Measurements from ENCODE around the gene FIGNL1.
"Not testable (repeated sequence)": the region's sequence is repeated elsewhere in the genome, so short reads cannot be mapped to it uniquely, and the experiment has no call there.

The FIGNL1 gene

DNA sequence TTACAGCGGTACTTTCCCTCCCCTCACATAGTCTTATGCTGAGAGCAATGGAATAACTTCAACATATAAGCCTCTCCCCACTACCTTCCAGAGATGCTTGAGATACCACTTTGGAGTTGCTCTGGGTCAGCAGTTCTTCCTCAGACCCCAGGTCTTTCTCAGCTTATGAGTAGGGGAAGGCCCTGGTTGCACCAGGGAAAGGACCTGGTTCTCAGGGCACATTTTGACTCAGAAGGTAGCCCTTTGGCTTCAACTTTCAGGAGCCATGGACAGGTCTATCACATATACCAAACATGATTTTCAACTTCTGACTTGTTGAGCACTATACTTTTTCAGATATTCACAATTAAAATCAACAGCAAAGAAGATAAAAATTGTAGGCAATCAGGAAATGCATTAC, 11.5 kb upstream of the FIGNL1 start:
- no peak for TF ChIP-seq ZFX (IDR thresholded peaks at IDR 0.05; ENCODE audit: borderline replicate concordance)
- TF ChIP-seq, protein P1, sequence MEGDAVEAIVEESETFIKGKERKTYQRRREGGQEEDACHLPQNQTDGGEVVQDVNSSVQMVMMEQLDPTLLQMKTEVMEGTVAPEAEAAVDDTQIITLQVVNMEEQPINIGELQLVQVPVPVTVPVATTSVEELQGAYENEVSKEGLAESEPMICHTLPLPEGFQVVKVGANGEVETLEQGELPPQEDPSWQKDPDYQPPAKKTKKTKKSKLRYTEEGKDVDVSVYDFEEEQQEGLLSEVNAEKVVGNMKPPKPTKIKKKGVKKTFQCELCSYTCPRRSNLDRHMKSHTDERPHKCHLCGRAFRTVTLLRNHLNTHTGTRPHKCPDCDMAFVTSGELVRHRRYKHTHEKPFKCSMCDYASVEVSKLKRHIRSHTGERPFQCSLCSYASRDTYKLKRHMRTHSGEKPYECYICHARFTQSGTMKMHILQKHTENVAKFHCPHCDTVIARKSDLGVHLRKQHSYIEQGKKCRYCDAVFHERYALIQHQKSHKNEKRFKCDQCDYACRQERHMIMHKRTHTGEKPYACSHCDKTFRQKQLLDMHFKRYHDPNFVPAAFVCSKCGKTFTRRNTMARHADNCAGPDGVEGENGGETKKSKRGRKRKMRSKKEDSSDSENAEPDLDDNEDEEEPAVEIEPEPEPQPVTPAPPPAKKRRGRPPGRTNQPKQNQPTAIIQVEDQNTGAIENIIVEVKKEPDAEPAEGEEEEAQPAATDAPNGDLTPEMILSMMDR (IDR thresholded peaks at IDR 0.05), result no peak
- H3K27ac ChIP-seq, result no peak overlapping the region

DNA sequence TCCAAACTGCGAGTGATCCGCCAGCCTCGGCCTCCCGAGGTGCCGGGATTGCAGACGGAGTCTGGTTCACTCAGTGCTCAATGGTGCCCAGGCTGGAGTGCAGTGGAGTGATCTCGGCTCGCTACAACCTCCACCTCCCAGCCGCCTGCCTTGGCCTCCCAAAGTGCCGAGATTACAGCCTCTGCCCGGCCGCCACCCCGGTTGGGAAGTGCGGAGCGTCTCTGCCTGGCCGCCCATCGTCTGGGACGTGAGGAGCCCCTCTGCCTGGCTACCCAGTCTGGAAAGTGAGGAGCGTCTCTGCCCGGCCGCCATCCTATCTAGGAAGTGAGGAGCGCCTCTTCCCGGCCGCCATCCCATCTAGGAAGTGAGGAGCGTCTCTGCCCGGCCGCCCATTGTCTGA, 9.0 kb upstream of the FIGNL1 start:
- not testable (repeated sequence) for H3K27ac ChIP-seq

DNA sequence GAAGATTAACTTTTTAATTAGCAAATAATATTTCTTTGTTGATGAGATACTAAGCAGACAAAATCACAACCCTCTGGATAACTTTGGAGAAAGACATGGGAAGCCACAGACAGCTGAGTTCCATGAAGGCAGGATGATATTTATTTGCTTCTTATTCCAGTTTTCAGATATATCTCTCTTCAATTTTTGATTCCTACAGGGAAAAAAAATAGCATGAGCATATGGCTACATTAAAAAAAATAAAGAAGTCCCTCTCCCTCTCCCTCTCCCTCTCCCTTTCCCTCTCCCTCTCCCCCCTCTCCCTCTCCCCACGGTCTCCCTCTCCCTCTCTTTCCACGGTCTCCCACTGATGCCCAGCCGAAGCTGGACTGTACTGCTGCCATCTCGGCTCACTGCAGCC, 8.5 kb upstream of the FIGNL1 start:
- H3K27ac ChIP-seq, result not testable (repeated sequence)

DNA sequence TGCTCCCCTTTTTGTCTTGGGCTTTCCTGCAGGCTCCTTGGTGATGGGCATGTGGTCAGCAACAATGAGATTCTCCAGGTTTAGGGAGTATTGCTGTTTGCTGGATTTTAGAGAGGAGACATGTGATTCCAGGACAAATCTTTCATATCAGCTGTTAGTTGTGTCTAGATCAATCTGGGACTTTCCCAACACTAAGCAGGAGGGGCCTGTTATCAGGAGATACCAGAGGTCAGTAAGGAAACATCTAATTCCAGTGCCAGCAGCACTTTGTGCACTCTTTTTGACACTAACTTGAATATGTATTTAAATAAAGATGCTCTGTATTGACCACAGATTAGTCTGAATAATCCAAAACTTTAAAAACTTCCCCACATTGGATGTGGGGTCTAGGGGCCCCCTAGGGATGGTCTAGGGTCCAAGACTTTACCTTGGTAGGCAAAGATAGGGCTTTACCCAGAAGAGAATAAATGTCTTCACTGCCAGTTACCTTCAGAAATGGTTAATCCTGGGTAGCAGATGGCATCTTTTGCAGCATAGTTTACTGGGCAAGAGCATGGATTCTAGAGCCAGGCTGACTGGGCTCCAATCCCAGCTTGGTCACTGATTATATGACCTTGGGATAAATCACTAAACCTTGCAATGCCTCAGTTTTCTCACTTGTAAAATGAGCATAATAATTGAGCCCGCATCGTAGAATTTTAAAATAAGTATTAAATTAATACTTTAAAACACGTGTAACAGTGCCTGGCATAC, 6.4 kb upstream of the FIGNL1 start:
- no peak overlapping the region for H3K27ac ChIP-seq
- no peak for TF ChIP-seq ZFX (IDR thresholded peaks at IDR 0.05; ENCODE audit: borderline replicate concordance)
- TF ChIP-seq, protein P1 (IDR thresholded peaks at IDR 0.05), result no peak

DNA sequence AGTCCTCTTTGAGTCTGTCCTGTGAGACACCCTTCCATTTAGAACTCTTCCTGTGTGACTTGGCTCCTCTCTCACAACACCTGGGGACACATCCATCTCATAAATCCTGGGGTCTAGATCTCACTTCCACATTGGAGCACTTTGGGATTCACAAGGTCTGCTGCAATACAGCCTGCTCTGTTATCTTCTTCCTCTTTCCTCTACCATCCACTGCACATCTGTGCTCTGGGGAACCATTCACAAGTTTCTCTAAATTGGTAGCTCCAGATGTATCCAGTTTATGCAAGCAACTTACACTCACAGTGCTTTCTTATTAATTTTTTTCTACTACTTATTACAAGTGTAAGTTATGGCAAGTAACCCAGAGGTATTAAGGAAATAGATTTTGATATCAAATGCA, 5.5 kb upstream of the FIGNL1 start:
- H3K27ac ChIP-seq, result no peak overlapping the region

DNA sequence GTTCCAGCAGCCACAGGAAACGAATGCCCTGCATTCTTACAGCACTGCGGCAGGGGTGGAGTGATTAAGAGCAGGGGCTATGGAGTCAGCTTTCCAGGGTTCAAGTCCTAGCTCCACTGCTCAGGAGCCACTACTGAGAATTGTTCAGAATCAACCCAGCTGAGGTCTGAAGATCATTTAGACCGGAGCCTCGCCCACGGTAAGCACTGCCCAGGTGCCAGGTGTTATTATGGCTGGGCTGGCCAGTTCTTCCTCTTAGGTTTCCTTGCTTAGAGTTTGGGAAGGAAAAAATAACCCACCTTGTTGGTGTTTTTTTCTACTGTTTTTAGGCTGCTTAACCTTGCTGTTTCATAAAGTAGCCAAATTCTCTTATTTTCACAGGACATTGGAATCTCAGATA, 4.8 kb upstream of the FIGNL1 start:
- TF ChIP-seq, protein P1 (IDR thresholded peaks at IDR 0.05), result no peak
- TF ChIP-seq ZFX (IDR thresholded peaks at IDR 0.05; ENCODE audit: borderline replicate concordance), result no peak
- no peak overlapping the region for H3K27ac ChIP-seq

More for the DNA sequence above, 5.5 kb upstream of the FIGNL1 start:
- TF ChIP-seq, protein P1 (IDR thresholded peaks at IDR 0.05), result no peak
- TF ChIP-seq ZFX (IDR thresholded peaks at IDR 0.05; ENCODE audit: borderline replicate concordance), result no peak

DNA sequence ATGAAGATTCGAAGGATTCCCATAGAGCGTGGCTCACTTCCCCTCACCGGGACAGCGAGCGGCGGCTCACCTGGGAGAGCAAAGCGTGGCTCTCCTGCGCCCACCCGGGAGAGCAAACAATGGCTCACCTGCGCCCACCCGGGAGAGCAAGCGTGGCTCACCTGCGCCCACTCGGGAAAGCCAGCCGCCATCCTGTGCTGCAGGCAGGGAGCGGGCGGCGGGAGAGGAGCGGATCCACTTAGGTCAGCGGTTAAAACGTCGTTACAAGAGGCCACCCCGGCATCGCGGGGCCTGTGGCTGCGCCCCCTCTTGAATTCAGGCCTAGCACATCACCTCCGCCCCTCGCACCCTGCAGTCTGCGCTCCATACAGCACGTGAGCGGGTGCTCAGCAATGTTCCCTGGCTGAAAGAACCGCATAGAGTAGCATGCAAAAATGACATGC, 461 bp upstream of the FIGNL1 start:
- H3K27ac ChIP-seq, result peak overlapping the region; percentile 77

DNA sequence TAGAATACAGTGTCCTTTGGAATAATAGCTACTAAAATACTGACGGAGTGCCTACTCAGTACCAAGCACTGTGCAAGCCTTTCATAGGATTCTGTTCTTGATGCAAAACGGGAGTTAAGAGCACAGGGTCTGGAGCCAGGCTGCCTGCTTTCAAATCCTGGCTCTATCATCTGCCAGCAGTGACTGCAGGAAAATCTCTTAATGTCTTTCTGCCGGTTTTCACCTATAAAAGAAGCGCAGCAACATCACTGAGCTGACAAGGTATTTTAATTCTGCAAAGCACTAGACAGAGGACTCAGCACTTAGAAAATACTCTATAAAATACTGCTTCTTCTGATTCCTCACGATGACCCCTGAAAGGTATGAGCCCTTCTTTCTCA, 659 bp downstream of the FIGNL1 start:
- TF ChIP-seq, protein P1 (IDR thresholded peaks at IDR 0.05), result no peak
- no peak for TF ChIP-seq ZFX (IDR thresholded peaks at IDR 0.05; ENCODE audit: borderline replicate concordance)
- peak overlapping the region; percentile 77 for H3K27ac ChIP-seq

More for the DNA sequence above, 461 bp upstream of the FIGNL1 start:
- no peak for TF ChIP-seq ZFX (IDR thresholded peaks at IDR 0.05; ENCODE audit: borderline replicate concordance)
- TF ChIP-seq, protein P1 (IDR thresholded peaks at IDR 0.05), result no peak

Data from 22Rv1 (cell line).